ENCODE results near the gene PARP12. TPM values are rescaled to one million over a fixed set of nuclear protein-coding genes. Genes with fewer than 3 reads are reported as not detected.

PARP12 gene
- total and polyA plus RNA-seq, 9 of the 15 experiments (the other 6 are each of a cell fraction or from before 2014, with no cell fraction given) = 4.6 to 40.4 (median 23.5) TPM

- TF ChIP-seq, protein P1, sequence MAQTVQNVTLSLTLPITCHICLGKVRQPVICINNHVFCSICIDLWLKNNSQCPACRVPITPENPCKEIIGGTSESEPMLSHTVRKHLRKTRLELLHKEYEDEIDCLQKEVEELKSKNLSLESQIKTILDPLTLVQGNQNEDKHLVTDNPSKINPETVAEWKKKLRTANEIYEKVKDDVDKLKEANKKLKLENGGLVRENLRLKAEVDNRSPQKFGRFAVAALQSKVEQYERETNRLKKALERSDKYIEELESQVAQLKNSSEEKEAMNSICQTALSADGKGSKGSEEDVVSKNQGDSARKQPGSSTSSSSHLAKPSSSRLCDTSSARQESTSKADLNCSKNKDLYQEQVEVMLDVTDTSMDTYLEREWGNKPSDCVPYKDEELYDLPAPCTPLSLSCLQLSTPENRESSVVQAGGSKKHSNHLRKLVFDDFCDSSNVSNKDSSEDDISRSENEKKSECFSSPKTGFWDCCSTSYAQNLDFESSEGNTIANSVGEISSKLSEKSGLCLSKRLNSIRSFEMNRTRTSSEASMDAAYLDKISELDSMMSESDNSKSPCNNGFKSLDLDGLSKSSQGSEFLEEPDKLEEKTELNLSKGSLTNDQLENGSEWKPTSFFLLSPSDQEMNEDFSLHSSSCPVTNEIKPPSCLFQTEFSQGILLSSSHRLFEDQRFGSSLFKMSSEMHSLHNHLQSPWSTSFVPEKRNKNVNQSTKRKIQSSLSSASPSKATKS (CRISPR knock-in tag; IDR thresholded peaks at IDR 0.05) = no peak
- TF ChIP-seq TBP (optimal IDR thresholded peaks at IDR 0.05; ENCODE audit: low read depth, low read length) = peak; percentile 67
- peak; percentile 69 for TF ChIP-seq PHF20 (IDR thresholded peaks at IDR 0.05; ENCODE audit: partially characterized antibody)
- no peak for TF ChIP-seq SIN3B (IDR thresholded peaks at IDR 0.05; ENCODE audit: low read depth)
- TF ChIP-seq ZNF197 (CRISPR knock-in tag; IDR thresholded peaks at IDR 0.05; ENCODE audit: low read depth) = no peak
- peak; percentile 80 for TF ChIP-seq TAF1 (IDR thresholded peaks at IDR 0.05; ENCODE audit: control insufficient read depth, extremely low read depth, insufficient read depth, low read length, severe bottlenecking)
- 0 out of 4 replicates have a peak, but pooled peaks have one; percentile 29 to 67 for TF ChIP-seq SIN3A (IDR thresholded peaks at IDR 0.05; ENCODE audit: borderline replicate concordance in 2 of 2, control insufficient read depth in 1 of 2, low read depth in 2 of 2, low read length in 2 of 2)
- TF ChIP-seq L3MBTL2 (IDR thresholded peaks at IDR 0.05) = peak; percentile 78
- no peak for TF ChIP-seq RFX5 (IDR thresholded peaks at IDR 0.05; ENCODE audit: low read depth, low read length)
- TF ChIP-seq ZNF12 (CRISPR knock-in tag; IDR thresholded peaks at IDR 0.05) = 0 out of 2 replicates have a peak, but pooled peaks have one; percentile 52
- TF ChIP-seq C11orf30 (IDR thresholded peaks at IDR 0.05; ENCODE audit: low read depth) = no peak
- no peak for TF ChIP-seq ID3 (CRISPR knock-in tag; IDR thresholded peaks at IDR 0.05)
- peak; percentile 72; the same call in 1 of the 2 replicates for TF ChIP-seq ID3 (tag; IDR thresholded peaks at IDR 0.05)
- no peak for TF ChIP-seq HMG20A (CRISPR knock-in tag; conservative IDR thresholded peaks at IDR 0.05)
- no peak for TF ChIP-seq SRSF7 (optimal IDR thresholded peaks at IDR 0.05; ENCODE audit: low read depth, low read length)
- TF ChIP-seq, protein P2, sequence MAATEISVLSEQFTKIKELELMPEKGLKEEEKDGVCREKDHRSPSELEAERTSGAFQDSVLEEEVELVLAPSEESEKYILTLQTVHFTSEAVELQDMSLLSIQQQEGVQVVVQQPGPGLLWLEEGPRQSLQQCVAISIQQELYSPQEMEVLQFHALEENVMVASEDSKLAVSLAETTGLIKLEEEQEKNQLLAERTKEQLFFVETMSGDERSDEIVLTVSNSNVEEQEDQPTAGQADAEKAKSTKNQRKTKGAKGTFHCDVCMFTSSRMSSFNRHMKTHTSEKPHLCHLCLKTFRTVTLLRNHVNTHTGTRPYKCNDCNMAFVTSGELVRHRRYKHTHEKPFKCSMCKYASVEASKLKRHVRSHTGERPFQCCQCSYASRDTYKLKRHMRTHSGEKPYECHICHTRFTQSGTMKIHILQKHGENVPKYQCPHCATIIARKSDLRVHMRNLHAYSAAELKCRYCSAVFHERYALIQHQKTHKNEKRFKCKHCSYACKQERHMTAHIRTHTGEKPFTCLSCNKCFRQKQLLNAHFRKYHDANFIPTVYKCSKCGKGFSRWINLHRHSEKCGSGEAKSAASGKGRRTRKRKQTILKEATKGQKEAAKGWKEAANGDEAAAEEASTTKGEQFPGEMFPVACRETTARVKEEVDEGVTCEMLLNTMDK (IDR thresholded peaks at IDR 0.05; ENCODE audit: borderline replicate concordance, insufficient read depth, low read depth, low read length, poor library complexity, severe bottlenecking) = no peak
- TF ChIP-seq GTF2F1 (IDR thresholded peaks at IDR 0.05; ENCODE audit: low read depth, low read length) = no peak
- no peak for TF ChIP-seq CREBBP (IDR thresholded peaks at IDR 0.05; ENCODE audit: low read depth, low read length)
- no peak for TF ChIP-seq BCOR (IDR thresholded peaks at IDR 0.05)
- TF ChIP-seq TSC22D4 (tag; IDR thresholded peaks at IDR 0.05) = no peak
- TF ChIP-seq SUPT5H (IDR thresholded peaks at IDR 0.05) = peak; percentile 96
- TF ChIP-seq BRCA1 (IDR thresholded peaks at IDR 0.05) = no peak
- 0 out of 2 replicates have a peak, but pooled peaks have one; percentile 53 for TF ChIP-seq BRCA1 (CRISPR knock-in tag; IDR thresholded peaks at IDR 0.05)
- peak; percentile 58 for TF ChIP-seq FOXM1 (IDR thresholded peaks at IDR 0.05; ENCODE audit: low read depth)
- no peak for TF ChIP-seq FOXM1 (CRISPR knock-in tag; IDR thresholded peaks at IDR 0.05; ENCODE audit: low read depth)
- no peak for TF ChIP-seq RBM15 (IDR thresholded peaks at IDR 0.05; ENCODE audit: insufficient read depth, low read length)
Observed at GRCh38 chr7:139976838-139977656, 85.7 kb downstream of the PARP12 start (continued).

Measured in K562 (cell line).